OCI-M2 (cell line): ENCODE results near the gene KIF9.
A peak's percentile ranks its signal among the peaks of the same experiment; 100 is the strongest.
"Not testable (repeated sequence)": the region's sequence is repeated elsewhere in the genome, so short reads cannot be mapped to it uniquely, and the experiment has no call there.

Source experiments
- DNase-seq: peaks from one replicate; lab custom pipeline; 2025; ENCODE audit not compliant: unreplicated experiment; lab: John Stamatoyannopoulos, UW

Gene KIF9, protein sequence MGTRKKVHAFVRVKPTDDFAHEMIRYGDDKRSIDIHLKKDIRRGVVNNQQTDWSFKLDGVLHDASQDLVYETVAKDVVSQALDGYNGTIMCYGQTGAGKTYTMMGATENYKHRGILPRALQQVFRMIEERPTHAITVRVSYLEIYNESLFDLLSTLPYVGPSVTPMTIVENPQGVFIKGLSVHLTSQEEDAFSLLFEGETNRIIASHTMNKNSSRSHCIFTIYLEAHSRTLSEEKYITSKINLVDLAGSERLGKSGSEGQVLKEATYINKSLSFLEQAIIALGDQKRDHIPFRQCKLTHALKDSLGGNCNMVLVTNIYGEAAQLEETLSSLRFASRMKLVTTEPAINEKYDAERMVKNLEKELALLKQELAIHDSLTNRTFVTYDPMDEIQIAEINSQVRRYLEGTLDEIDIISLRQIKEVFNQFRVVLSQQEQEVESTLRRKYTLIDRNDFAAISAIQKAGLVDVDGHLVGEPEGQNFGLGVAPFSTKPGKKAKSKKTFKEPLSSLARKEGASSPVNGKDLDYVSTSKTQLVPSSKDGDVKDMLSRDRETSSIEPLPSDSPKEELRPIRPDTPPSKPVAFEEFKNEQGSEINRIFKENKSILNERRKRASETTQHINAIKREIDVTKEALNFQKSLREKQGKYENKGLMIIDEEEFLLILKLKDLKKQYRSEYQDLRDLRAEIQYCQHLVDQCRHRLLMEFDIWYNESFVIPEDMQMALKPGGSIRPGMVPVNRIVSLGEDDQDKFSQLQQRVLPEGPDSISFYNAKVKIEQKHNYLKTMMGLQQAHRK

DNA sequence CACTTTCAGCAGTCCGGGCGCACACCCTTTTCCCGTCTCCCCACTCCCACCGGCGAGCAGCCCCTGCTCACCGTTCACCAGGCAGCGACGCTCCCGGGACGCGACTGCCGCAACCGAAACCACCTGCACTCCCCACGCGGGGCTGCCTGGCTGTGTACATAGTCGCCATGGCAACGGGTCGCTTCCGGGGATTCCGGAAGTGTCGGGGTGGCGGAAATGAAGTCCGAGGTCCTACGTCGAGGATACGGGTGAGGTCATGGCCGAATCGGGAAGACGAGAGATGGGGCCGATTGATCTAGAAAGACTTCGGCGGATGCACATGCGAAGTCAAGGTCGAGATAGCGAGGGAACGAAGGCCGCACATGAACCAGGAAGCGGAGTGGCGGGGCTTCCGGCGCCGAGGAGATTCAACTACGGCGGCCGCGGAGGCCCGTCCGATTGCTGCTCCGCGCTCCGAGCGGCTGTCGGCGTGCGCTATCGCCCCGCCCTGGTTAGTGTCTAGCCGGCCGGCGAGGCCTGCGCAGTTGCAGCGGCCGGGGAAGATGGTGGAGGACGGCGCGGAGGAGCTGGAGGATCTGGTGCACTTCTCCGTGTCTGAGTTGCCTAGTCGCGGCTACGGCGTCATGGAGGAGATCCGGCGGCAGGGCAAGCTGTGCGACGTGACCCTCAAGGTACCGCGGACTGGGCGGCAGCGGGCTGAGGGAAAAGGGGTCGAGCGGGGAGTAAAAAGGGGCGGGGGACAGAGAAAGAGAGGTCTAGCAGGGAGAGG, at the start of gene KIF9, which contains the start of gene KLHL18:
Gene KIF9, minus strand, starts transcription at position 376 of the 769 bp plus-strand sequence. CDS start 5,425 bp downstream, outside the sequence.
Gene KLHL18, plus strand, starts transcription at position 521 of the 769 bp plus-strand sequence. Its CDS starts 22 bp downstream, at position 543.
- peak; percentile 71 for DNase-seq

DNA sequence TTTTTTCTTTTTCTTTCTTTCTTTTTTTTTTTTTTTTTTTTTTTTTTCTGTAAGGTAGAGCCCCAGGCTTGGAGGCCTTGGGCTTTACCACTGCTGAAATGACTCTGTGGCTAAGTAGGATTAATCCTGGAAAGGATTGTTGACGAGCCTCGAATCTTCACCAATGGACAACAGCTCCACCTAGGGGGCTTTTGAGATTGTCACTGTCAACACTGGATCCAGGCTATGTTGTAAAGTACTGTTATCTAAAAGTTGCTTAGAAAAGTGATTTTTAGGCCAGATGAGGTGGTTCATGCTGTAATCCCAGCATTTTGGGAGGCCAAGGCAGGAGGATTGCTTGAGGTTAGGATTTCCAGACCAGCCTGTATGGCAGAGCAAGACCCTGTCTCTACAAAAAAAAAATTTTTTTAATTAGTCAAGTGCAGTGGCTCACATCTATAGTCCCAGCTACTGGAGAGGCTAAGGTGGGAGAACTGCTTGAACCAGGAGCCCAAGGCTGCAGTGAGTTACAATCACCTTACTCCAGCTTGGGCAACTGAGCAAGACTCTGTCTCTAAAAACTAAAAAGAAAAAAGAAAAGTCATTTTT, 41.8 kb upstream of the KIF9 start:
- peak; percentile 15 for DNase-seq

DNA sequence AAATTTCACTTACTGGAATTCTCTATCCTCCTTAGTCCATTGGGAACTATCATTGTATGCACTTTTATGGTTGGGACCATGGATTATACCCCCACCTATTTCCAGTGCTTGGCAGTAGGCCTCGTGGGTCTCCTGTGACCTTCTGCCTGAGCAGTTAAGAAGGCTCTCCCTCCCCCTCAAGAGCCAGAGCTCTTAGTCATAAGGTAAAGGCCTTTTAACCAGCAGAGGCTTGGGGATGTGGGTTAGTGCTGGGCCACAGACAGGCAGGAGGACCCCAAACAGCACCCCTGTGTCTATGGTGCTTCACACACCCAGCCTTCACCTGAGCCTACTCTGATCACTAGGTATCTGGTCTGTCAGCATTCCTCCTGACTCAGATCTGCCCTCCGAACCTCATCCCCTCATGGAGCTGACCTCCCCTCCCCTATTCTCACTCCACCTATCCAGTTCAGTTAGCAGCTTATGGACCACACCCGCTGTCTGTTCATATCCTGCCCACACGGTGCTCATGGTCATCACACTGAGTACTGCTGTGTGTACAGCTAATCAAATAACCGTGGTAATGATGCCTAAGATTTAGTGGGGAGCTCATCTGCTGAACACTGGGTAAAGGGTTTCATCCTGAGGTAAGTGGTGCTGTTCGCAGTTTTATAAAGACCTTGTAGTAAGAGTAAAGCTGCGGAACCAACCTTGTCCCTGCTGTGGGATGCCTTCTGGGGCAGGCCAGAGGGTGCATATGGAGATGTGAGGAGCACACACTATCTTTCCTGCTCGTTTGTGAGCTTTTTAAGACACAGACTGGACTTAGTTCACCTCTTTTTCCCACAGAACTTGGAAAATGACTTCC, 41.1 kb upstream of the KIF9 start:
- DNase-seq: no peak

DNA sequence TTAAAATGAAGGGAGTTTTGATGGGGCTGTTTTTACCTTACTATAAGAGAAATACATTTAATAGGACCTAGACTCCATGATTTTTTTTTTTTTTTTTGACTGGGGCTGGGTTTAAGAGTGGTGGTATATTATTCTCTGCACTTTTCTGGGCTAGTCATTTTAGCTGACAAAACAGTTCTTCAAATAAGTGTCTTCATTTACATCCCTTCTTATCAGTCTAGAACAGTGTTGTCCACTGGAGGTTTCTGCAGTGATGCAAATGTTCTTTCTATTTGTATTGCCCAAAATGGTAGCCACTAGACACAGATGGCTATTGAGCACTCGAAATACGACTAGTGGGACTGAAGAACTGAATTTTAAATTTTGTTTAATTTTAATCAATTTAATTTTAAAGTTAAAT, 37.4 kb upstream of the KIF9 start:
- DNase-seq: no peak

DNA sequence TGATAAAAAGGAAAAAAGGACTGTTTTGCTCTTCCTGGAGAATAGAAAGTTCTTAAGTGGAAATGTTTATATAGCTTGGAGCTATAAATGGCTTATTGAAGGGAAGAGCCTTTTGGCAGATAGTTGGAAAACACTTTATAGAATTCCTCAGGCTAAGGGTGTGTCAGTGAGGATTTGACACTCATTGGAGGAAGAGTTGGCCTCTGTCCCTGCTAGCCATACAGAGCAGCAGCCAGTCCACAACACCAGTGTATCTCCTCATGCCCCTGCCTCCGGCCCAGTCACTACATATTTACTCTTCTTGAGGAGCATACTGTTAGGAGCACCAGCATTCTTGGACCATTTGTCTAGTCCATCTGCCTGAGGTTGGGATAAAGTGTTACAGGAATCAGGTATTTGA, 36.3 kb upstream of the KIF9 start:
- no peak for DNase-seq

DNA sequence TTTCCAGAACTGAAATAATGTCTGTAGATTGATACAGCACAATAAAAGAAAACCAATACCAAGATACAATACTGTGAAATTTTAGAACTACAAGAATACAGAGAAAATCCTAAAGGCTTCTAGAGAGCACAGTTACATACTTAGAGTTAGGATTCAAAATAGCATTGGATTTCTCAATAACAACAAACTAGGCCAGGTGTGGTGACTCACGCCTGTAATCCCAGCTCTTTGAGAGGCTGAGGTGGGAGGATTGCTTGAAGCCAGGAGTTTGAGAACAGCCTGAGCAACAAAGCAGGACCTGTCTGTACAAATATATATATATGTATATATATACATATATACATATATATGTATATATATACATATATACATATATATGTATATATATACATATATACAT, 33.6 kb upstream of the KIF9 start:
- DNase-seq: not testable (repeated sequence)

DNA sequence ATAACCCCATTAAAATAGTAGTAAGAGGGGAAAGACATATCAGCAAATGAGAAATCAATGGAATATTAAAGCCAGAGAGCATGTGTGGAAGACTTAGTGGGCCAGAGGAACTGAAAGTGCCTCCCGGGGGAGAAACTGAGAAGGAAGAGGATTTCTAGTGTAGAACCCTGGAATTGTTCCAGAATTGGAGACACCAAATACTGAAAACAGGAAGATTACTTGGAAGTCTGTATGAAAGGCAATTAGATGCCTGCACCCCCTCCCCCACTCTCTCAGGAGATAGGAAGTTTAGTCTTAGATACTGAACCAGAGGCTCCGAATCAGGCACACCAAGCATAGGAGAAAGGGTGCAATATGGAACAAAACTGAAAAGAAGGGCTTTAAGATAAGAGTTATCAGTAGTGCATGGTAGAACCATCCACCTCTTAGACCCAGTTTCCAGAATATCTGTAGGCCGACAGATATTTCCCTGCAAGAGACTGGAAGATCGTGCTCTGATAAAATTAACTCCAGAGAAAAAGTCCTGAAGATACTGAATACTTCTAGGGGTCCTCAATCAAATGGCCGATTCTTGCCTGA, 32.6 kb upstream of the KIF9 start:
- peak; percentile 24 for DNase-seq

DNA sequence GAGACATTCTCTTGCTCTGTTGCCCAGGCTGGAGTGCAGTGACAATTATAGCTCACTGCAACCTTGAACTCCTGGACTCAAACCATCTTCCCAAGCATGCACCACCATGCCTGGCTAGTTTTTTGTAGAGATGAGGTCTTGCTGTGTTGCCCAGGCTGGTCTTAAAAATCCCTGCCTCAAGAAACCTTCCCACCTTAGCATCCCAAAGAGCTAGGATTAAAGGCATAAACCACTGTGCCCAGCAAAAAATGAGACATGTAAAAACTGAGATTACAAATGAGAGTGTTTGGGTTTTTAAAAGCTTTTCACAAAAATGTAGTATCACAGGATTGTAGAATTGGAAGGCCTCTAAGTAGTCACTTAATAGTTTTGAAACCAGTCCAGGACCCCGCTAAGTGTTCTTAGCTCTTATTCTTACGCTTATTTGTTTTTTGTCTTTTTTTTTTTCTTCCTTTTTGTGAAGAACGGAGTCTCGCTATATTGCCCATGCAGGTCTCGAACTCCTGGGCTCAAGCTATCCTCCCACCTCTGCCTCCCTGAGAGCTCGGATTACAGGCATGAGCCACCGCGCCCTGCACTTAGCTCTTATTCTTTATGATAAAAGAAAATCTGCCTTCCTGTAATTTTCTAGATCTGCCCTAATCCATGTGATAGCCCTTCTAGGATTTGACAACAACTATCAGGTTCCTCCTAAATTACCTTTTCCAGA, 31.6 kb upstream of the KIF9 start:
- DNase-seq: no peak

DNA sequence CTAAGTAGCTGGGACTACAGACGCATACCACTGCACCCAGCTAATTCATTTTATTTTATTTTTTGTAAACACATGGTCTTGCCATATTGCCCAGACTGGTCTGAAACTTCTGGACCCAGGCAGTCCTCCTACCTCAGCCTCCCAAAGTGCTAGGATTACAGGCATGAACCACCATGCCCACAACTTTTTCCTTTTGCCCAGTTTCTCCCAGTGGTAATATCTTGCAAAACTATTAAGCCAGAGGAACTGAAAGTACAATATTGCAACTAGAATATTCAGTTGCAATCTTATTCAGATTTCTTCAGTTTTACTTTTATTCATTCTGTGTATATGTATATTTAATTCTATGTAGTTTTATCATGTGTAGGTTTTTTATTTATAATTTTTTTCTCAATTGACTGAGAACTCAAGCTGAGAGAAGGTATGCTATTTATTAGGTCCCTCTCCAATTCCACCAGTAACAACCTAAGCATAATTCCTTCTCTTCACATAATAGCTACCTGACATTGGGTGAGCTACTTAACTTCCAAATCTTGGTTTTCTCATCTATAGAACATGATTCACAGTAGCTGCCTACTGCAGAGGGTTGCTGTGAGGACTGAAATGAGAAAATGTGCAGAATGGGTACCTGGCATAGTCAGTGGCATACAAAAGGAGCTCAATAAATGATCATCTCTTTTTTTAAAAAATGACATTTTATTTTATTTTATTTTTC, 30.9 kb upstream of the KIF9 start:
- DNase-seq: no peak

DNA sequence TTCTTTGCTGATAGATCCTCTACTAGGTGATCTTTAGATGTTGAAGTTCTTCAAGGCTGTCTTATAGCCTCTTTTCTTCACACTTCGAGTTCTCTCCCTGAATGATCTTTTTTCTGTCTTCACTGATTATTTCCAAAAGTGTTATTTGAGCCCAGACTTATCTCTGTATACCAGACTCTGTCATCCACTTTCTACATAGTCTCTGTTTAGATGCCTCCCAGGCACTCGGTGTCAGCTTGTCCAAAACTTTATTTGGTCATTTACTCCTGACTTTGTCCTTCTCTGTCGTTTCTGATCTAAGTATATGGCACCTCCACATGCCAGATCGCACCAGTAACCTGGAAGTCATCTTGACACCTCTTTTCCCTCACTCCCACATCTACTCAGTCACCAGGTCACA, 27.8 kb upstream of the KIF9 start:
- DNase-seq: no peak

DNA sequence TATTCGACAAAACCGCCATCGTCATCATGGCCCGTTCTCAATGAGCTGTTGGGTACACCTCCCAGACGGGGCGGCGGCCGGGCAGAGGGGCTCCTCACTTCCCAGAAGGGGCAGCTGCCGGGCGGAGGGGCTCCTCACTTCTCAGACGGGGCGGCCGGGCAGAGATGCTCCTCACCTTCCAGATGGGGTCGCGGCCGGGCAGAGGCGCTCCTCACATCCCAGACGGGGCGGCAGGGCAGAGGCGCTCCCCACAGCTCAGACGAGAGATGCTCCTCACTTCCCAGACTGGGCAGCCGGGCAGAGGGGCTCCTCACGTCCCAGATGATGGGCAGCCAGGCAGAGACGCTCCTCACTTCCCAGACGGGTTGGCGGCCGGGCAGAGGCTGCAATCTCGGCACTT, 26.6 kb upstream of the KIF9 start:
- DNase-seq: not testable (repeated sequence)

DNA sequence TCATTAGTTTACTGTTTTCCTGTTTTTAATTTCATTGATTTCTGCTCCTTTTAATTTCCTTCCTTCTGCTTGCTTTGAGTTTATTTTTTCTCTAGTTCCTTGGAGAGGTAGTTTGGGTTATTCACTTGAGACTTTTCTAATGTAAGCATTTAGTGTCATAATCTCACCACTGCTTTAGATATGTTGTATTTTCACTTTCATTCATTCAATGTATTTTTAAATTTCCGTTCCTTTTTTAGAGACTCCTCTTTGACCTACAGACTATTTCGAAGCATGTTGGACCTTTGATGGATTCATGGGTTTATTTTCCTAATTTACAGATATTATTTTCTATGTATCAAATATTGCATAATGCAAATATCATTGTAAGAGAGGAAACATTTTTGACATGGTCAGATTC, 23.4 kb upstream of the KIF9 start:
- no peak for DNase-seq

DNA sequence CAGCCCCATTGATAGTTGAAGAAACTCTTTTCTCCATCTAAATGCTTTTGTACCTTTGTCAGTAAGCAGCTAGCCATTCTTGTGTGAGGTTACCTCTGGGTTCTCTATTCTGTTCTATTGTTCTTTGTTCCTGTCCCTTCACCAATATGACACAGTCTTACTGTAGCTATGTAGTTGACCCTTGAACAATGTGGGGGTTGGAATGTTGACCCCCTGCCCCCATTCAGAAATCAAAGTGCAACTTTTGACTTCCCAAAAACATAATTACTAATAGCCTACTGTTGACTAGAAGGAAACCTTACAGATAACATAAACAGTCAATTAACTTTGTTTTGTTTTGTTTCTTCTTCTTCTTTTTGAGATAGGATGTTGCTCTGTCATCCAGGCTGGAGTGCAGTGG, 18.9 kb upstream of the KIF9 start:
- no peak for DNase-seq

DNA sequence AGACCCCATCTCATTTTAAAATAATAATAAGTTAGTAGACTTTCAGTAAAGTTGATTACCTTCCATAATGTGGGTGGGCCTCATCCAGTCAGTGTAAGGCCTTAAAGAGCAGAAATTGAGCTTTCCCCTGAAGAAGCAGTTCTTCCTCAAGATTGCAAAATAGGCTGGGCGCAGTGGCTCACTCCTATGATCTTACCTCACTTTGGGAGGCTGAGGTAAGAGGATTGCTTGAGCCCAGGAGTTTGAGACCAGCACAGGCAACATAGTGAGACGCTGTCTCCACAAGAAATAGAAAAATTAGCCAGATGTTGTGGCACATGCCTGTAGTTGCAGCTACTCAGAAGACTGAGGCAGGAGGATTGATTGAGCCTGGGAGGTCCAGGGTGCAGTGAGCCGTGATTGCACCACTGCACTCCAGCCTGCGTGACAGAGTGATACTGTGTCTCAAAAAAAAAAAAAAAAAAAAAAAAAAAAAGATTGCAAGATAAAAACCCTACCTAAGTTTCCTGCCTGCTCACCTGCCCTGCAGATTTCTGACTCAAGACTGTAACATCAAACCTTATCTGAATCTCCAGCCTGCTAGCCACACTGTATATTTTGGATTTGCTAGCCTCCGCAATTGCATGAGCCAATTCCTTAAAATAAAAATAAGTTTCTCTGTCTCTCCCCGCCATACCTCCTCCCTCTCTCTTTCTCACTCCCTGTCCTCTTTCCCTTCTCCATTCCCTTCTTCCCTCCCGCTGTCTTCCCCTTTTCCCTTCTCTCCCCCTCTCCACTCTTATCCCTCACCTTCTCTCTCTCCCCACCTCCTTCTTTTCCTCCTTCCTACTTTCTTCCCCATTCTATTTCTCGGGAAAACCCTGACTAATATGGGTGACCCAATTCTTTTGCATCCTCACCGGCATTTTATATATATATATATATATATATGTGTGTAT, 17.1 kb upstream of the KIF9 start:
- no peak for DNase-seq

DNA sequence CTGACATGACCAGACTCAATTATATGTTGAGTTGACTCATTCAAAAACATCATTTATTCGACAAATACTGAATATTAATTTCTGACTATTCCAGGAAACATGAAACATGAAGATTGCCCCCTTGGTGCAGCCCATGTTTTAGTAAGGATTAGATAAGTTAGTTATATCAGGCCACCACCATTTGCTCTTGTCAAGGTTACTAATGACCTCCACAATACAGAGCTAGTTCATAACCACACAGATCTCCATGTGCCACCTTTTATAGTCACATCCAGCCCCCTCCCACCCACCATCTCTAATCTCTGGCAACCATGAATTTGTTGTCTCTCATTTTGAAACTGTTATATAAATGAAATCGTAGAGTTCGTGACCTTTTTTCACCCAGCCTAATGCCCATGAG, 15.8 kb upstream of the KIF9 start:
- DNase-seq: peak; percentile 26

DNA sequence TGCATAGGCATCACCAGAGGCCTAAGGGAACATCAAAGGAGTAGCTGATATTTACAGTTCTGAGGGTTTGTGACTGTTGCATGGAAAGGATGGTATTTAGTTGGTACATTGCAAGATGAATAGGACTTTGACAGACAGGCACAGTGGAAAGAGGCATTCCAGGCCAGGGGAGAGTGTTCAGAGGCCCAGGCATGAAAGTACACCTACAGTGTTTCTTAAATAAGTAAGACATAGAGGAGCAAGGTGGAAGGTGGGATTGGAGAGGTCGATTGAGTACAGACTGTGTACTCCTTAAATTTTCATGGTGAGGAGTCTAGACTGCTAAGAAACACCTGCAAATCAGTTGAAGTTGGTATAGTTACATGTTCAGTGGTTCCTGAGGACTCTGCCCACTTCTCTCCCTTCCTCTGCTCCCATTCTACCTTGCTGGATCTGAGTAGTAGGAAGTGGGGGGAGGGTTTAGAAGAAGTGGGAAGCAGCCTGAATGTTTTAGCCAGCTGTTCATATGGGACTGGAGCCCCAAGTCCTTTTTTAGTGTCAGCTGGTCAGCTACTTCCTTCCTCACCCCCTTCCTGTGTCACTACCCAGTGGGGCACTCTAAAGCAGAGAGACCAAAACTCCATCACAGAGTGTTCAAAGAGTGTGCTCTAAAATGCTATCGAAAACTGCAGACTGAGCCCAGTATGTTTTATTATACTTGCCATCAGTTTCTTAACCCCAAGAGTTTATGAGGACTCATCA, 14.1 kb upstream of the KIF9 start:
- DNase-seq: no peak

DNA sequence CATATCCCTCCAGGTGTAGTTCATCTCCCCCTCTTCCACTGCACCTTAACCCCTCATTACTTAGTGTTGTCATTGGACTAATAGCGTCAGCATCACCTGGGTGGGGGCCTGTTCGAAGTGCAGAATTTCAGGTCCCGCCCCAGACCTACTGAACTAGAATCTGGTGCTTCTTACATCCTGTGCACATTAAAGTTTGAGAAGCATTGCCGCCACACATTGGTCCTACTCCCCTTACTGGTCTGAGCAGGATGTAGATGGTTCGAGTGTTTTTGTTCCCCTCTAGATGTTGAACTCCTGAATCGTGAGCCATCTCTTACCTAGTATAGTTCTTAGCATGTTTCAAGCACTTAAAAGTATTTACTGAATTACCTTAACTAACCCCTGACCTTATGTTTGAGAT, 13.4 kb upstream of the KIF9 start:
- DNase-seq: no peak
